H1 (cell line): ENCODE results near the gene FBXO38. TPM values are rescaled to one million over a fixed set of nuclear protein-coding genes. Genes with fewer than 3 reads are reported as not detected.

Experiments
- polyA plus RNA-seq, 7 experiments: library from polyadenylated mRNA; depleted of rRNA in 3 of 7; stranded (reverse) in 5 of 7; unstranded in 2 of 7; fragments of >200 nt in 5 of 7; fragments of 200-250 nt in 2 of 7; gene quantifications; 1 replicate in 5 of 7; 2 replicates in 1 of 7; 4 replicates in 1 of 7; pipeline versions ENCODE4 v1.2.1 to v1.2.3, GENCODE V29; 2011 to 2013; ENCODE audit warnings: missing spikeins in 2 of 7, mixed read lengths in 2 of 7
- small RNA-seq: library from polyadenylated mRNA; stranded (forward); fragments of <200 nt; extraction: miRNeasy Mini kit (QIAGEN cat#:217004); gene quantifications from one replicate; pipeline ENCODE3, GENCODE V24; 2013; ENCODE audit not compliant: insufficient read depth
- total RNA-seq: library from RNA; stranded (reverse); fragmentation: NEBNext Ultra II Directional; extraction: Animal tissue kit (Norgen Biotek cat#: 25700); gene quantifications from 2 replicates; pipeline ENCODE4 v1.2.1, GENCODE V29; 2021

FBXO38 gene
- total and polyA plus RNA-seq, 2 of the 8 experiments (the other 6 are each of a cell fraction or from before 2014, with no cell fraction given), result 9.1 to 34.3 TPM

Small RNA genes lying within 50 kb of the gene (small RNA-seq; reads per million reads assigned to genes)
- not detected for gene RF00017

Other genes starting within 250 kb of the FBXO38 start
- not detected in 2 replicates for gene SPINK14, start 215.4 kb upstream of the FBXO38 start, total RNA-seq
- gene SPINK14, start 215.4 kb upstream of the FBXO38 start, polyA plus RNA-seq (2011; rRNA removed), result not detected in 2 replicates
- gene SPINK6, start 180.9 kb upstream of the FBXO38 start, total RNA-seq, result not detected in 2 replicates
- not detected in 2 replicates for gene SPINK6, start 180.9 kb upstream of the FBXO38 start, polyA plus RNA-seq (2011; rRNA removed)
- gene MARCOL, start 145.4 kb upstream of the FBXO38 start, total RNA-seq, result not detected in 2 replicates
- not detected in 2 replicates for gene MARCOL, start 145.4 kb upstream of the FBXO38 start, polyA plus RNA-seq (2011; rRNA removed)
- not detected in 2 replicates for gene SPINK13, start 115.2 kb upstream of the FBXO38 start, total RNA-seq
- gene SPINK13, start 115.2 kb upstream of the FBXO38 start, polyA plus RNA-seq (2011; rRNA removed), result not detected in 2 replicates
- gene SPINK7, start 71.5 kb upstream of the FBXO38 start, total RNA-seq, result not detected in 2 replicates
- gene SPINK7, start 71.5 kb upstream of the FBXO38 start, polyA plus RNA-seq (2011; rRNA removed), result not detected in 2 replicates
- gene SPINK9, start 48.4 kb upstream of the FBXO38 start, total RNA-seq, result not detected in 2 replicates
- not detected in 2 replicates for gene SPINK9, start 48.4 kb upstream of the FBXO38 start, polyA plus RNA-seq (2011; rRNA removed)